OCI-LY7 (cell line): ENCODE results near the gene TNK1.

Source experiments
- EZH2phosphoT487 ChIP-seq: fragments of 200-600 bp; sonication (generic); IDR thresholded peaks from 2 replicates; pipeline ENCODE4 v1.6.1; 2018; ENCODE audit warnings: low read depth, borderline replicate concordance, mild to moderate bottlenecking, mixed run types, antibody characterized with exemption, low read length, moderate library complexity, mixed read lengths
- TF ChIP-seq, protein P1 (sequence below): fragments of 200-600 bp; sonication (generic); conservative IDR thresholded peaks from 2 replicates; pipeline ENCODE4 v1.5.1; 2014; ENCODE audit warnings: mild to moderate bottlenecking, antibody characterized with exemption, low read length, moderate library complexity, mixed read lengths

DNA sequence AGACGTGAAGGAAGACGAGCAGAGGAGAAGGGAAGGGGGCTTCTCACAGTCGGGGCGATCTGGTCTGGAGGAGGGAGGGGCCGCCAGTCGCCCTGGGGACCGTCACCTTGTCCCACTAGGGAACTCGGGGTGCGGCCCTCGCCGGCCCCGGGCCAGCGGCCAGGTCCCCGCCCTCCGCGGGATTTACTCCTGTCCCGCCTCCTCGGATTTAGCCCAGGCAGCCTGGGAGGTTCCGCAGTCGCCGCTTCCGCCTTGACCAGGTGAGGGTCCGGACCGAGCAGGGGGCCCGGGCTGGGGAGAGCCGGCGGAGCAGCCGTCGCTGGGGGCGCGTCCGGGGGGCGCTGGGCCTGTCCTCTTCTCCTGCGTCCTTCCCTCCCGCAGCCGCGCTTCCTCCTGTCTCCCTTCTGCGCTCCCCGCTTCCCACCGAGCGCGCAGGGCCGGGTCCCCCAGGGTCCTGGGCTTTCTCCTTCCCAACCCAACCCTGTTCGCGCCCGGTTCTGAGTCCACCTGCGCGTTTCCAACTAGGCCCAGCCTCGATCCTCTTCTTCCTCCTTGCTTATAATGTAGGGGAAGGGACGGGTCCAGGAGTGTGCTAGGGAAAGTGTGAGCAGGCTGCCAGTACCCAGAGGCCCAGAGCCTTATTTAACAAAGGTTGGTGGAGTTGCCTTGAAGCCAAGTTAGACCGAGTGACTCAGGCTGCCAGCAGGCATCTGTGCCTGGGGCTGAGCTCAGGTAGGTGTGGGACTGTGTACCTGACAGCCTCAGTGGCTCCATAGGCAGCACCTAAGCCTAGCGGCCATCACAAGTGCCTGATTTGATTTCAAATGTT is at the start of gene TNK1:
- TF ChIP-seq, protein P1, sequence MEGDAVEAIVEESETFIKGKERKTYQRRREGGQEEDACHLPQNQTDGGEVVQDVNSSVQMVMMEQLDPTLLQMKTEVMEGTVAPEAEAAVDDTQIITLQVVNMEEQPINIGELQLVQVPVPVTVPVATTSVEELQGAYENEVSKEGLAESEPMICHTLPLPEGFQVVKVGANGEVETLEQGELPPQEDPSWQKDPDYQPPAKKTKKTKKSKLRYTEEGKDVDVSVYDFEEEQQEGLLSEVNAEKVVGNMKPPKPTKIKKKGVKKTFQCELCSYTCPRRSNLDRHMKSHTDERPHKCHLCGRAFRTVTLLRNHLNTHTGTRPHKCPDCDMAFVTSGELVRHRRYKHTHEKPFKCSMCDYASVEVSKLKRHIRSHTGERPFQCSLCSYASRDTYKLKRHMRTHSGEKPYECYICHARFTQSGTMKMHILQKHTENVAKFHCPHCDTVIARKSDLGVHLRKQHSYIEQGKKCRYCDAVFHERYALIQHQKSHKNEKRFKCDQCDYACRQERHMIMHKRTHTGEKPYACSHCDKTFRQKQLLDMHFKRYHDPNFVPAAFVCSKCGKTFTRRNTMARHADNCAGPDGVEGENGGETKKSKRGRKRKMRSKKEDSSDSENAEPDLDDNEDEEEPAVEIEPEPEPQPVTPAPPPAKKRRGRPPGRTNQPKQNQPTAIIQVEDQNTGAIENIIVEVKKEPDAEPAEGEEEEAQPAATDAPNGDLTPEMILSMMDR: no peak
- TF ChIP-seq EZH2phosphoT487: no peak
